Peyer's patch (tissue), 4 donors: Measurements from ENCODE around the gene TSG101. TPM values are rescaled to one million over a fixed set of nuclear protein-coding genes. Genes with fewer than 3 reads are reported as not detected.

ENCODE experiments used
- DNase-seq, 3 donors: peaks; one replicate each; pipeline ENCODE4 v3.0.0-alpha.2; 2017 to 2019
- H3K27ac ChIP-seq, 4 donors: fragments of 200-600 bp; sonication (generic); one replicate each; pipeline ENCODE4 v1.5.1; 2016 to 2019
- H3K27me3 ChIP-seq, 2 donors: fragments of 200-600 bp; sonication (generic); one replicate each; pipeline ENCODE4 v1.5.1; 2019
- H3K36me3 ChIP-seq, 3 donors: fragments of 200-600 bp; sonication (generic); one replicate each; pipeline ENCODE4 v1.5.1; 2016 to 2019
- H3K4me1 ChIP-seq, 4 donors: fragments of 200-600 bp; sonication (generic); one replicate each; pipeline ENCODE4 v1.5.1; 2016 to 2019
- H3K4me3 ChIP-seq, 4 donors: fragments of 200-600 bp; sonication (generic); 1 replicate in 3 of 4; 2 replicates in 1 of 4; pipeline ENCODE4 v1.5.1; 2016 to 2019; ENCODE audit warnings: mild to moderate bottlenecking in 1 of 4
- H3K9me3 ChIP-seq, 4 donors: fragments of 200-600 bp; sonication (generic); one replicate each; pipeline ENCODE4 v1.5.1; 2016 to 2019; ENCODE audit warnings: mild to moderate bottlenecking in 1 of 4
- POLR2A ChIP-seq, 2 donors: fragments of 450-650 bp; IDR thresholded peaks; one replicate each; pipeline ENCODE4 v1.5.1; 2017; ENCODE audit warnings: antibody characterized with exemption in 2 of 2, mild to moderate bottlenecking in 2 of 2, moderate library complexity in 2 of 2
- total RNA-seq, 4 donors: library from RNA; depleted of rRNA; stranded (reverse); fragments of >200 nt; gene quantifications; one replicate each; pipeline ENCODE4 v1.1.0, GENCODE V29; 2016
- TF ChIP-seq, protein P1 (sequence below), 6 experiments: fragments of 450-650 bp in 4 of 6; fragments of 200-600 bp in 2 of 6; sonication (generic) in 1 of 6; IDR thresholded peaks; one replicate each; pipeline ENCODE4 v1.5.1; 2017 to 2019; ENCODE audit warnings: antibody characterized with exemption in 6 of 6, mild to moderate bottlenecking in 3 of 6, moderate library complexity in 1 of 6

TSG101 gene
- total RNA-seq, 4 donors from 2014 or later: 61.8 to 73.5 (median 67.6) TPM

DNA sequence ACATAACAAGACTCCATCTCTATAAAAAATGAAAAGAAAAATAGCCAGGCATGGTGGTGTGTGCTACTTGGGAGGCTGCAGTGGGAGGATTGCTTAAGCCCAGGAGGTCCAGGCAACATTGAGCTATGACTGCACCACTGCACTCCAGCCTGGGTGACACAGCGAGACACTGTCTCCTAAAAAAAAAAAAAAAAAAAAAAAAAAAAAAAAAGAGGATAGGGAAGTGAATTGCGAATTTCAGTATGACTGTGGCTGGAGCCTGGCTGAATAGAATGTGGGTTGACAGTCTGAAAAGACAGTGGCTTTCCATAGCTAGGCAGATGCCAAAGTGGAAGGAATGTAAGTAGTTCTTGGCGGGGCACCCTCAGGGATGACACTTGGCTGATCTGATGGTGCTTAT, 77.5 kb downstream of the TSG101 start:
- no peak for DNase-seq
- Histone ChIP-seq H3K36me3 (no peaks in the 10 kb centered on the region), H3K27me3 (no peaks in the 10 kb centered on the region), H3K9me3 (no peaks in the 10 kb centered on the region), H3K4me1 (no peaks in the 10 kb centered on the region), H3K4me3 (no peak overlapping the region), H3K27ac (no peak overlapping the region)
- TF ChIP-seq, protein P1, sequence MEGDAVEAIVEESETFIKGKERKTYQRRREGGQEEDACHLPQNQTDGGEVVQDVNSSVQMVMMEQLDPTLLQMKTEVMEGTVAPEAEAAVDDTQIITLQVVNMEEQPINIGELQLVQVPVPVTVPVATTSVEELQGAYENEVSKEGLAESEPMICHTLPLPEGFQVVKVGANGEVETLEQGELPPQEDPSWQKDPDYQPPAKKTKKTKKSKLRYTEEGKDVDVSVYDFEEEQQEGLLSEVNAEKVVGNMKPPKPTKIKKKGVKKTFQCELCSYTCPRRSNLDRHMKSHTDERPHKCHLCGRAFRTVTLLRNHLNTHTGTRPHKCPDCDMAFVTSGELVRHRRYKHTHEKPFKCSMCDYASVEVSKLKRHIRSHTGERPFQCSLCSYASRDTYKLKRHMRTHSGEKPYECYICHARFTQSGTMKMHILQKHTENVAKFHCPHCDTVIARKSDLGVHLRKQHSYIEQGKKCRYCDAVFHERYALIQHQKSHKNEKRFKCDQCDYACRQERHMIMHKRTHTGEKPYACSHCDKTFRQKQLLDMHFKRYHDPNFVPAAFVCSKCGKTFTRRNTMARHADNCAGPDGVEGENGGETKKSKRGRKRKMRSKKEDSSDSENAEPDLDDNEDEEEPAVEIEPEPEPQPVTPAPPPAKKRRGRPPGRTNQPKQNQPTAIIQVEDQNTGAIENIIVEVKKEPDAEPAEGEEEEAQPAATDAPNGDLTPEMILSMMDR (IDR thresholded peaks at IDR 0.05): no peak
- no peak for TF ChIP-seq POLR2A (IDR thresholded peaks at IDR 0.05)

DNA sequence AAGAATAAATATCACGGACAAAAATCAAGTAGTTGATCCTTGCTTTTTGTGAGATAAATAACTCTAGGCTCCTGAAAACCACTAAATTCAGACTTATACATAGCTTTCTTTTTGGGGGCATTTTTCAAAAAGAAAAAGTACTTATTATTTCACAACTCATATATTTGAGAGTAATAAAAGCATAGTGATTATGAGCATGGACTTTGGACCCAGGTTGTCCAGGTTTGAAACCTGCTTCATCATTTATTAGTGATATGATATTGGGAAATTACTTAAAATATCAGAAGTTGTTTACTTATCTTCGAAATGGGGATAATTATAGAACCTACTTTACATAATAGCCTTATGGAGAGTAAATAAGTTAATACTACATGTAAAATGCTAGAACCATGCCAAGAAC, 88.1 kb downstream of the TSG101 start:
- no peaks in the 10 kb centered on the region for H3K4me1 ChIP-seq
- H3K27me3 ChIP-seq: no peaks in the 10 kb centered on the region
- no peak overlapping the region for H3K4me3 ChIP-seq
- no peaks in the 10 kb centered on the region for H3K9me3 ChIP-seq
- no peaks in the 10 kb centered on the region for H3K36me3 ChIP-seq
- H3K27ac ChIP-seq: no peak overlapping the region
- TF ChIP-seq, protein P1 (IDR thresholded peaks at IDR 0.05): no peak
- TF ChIP-seq POLR2A (IDR thresholded peaks at IDR 0.05): no peak
- DNase-seq: no peak

Other genes starting within 250 kb of the TSG101 start
- 10 to 100 TPM; 17.6 to 49.9 (median 38.0) TPM for gene HPS5, start 204.8 kb downstream of the TSG101 start, total RNA-seq
- 10 to 100 TPM; 57.2 to 69.1 (median 63.7) TPM for gene GTF2H1, start 204.4 kb downstream of the TSG101 start, total RNA-seq
- 100 to 1,000 TPM; 220 to 579 (median 534) TPM for gene LDHA, start 132.4 kb downstream of the TSG101 start, total RNA-seq
- not detected for gene LDHC, start 114.6 kb downstream of the TSG101 start, total RNA-seq
- not detected for gene LDHAL6A, start 71.1 kb downstream of the TSG101 start, total RNA-seq
- 10 to 100 TPM; 19.9 to 34.7 (median 26.3) TPM for gene UEVLD, start 61.8 kb upstream of the TSG101 start, total RNA-seq
- gene MISFA, start 72.8 kb upstream of the TSG101 start, total RNA-seq: not detected
- 10 to 100 TPM; 14.2 to 19.3 (median 17.8) TPM for gene SPTY2D1, start 107.4 kb upstream of the TSG101 start, total RNA-seq
- 1 to 10 TPM in 2 of 4 donors, under 1 TPM in 1, not detected in 1; 0.53 to 4.4 (median 1.9) TPM for gene TMEM86A, start 171.8 kb upstream of the TSG101 start, total RNA-seq
- gene IGSF22, start 199.2 kb upstream of the TSG101 start, total RNA-seq: not detected